Osteoblast (primary cell): ENCODE data around the gene RASIP1. TPM values are rescaled to one million over a fixed set of nuclear protein-coding genes. Genes with fewer than 3 reads are reported as not detected.
A peak's percentile ranks its signal among the peaks of the same experiment; 100 is the strongest.

Experiments used
- DNase-seq: peaks from one replicate; pipeline ENCODE4 v3.0.0; 2011; ENCODE audit warnings: low spot score, mixed read lengths; ENCODE audit not compliant: insufficient read length; ENCODE audit errors: missing footprints
- H2AFZ ChIP-seq: 2 replicates; pipeline ENCODE4 v1.6.0; 2011; ENCODE audit warnings: mild to moderate bottlenecking, low read length
- H3K27ac ChIP-seq: 2 replicates; pipeline ENCODE4 v1.5.1; 2011; ENCODE audit warnings: mild to moderate bottlenecking, low read depth, low read length, moderate library complexity
- H3K27me3 ChIP-seq: 2 replicates; pipeline ENCODE4 v1.6.0; 2012; ENCODE audit warnings: mild to moderate bottlenecking, control low read depth, inconsistent platforms, low read length, moderate library complexity; ENCODE audit not compliant: insufficient read depth
- H3K36me3 ChIP-seq: 2 replicates; pipeline ENCODE4 v1.5.1; 2011; ENCODE audit warnings: mild to moderate bottlenecking, low read length, control low read depth, moderate library complexity; ENCODE audit not compliant: insufficient read depth
- H3K4me1 ChIP-seq: 2 replicates; pipeline ENCODE4 v1.5.1; 2011; ENCODE audit warnings: mild to moderate bottlenecking, low read length, control low read depth, moderate library complexity; ENCODE audit not compliant: insufficient read depth
- H3K4me2 ChIP-seq: 2 replicates; pipeline ENCODE4 v1.6.0; 2011; ENCODE audit warnings: mild to moderate bottlenecking, low read length; ENCODE audit not compliant: insufficient read depth
- H3K4me3 ChIP-seq: fragments of 200-600 bp; sonication (generic); 3 replicates; pipeline ENCODE4 v1.5.1; 2012; ENCODE audit warnings: mild to moderate bottlenecking, low read length, inconsistent platforms; ENCODE audit not compliant: insufficient read depth
- H3K79me2 ChIP-seq: 2 replicates; pipeline ENCODE4 v1.6.0; 2012; ENCODE audit warnings: mild to moderate bottlenecking, low read length, control low read depth, inconsistent platforms; ENCODE audit not compliant: insufficient read depth
- H3K9me3 ChIP-seq: 2 replicates; pipeline ENCODE4 v1.5.1; 2011; ENCODE audit warnings: low read depth, low read length, control low read depth
- H4K20me1 ChIP-seq: 2 replicates; pipeline ENCODE4 v1.6.0; 2012; ENCODE audit warnings: mild to moderate bottlenecking, low read length, control low read depth; ENCODE audit not compliant: insufficient read depth
- CTCF ChIP-seq: IDR thresholded peaks from 2 replicates; pipeline ENCODE4 v1.5.1; 2011; ENCODE audit warnings: mild to moderate bottlenecking, low read depth, low read length, moderate library complexity; ENCODE audit errors: extremely low read depth
- total RNA-seq: library from RNA; depleted of rRNA; stranded (reverse); fragments of >200 nt; gene quantifications from 2 replicates; pipeline ENCODE4 v1.2.3, GENCODE V29; 2012

The RASIP1 gene
- total RNA-seq, 1 donor = 3.6 TPM

DNA sequence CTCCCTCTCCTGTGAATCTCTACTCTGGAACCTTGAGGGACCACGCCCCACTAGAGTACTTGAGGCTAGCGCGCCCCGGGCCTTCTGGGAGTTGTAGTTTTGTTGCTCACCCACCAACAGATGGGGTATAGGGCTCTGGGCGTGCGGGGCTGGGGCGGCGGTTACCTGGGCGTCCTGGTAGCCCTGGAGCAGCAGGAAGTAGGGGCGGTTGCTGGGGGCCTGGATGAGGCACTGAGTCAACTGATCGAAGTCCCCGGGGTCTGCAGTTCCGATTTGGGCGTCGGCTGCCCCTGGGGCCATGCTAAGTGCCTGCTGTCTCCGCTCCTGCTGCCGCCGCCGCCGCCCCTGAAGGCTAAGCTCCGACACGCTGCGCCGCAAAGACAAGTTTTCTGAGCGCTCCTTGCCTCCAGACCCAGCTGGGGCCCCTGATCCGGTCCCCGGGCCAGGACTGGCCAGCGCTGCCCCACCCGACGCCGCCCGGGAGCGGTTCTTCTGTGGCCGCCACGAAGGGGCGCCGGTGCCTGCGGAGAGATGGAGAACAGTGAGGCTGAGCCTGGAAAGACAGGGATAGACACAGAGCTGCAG, 5.3 kb downstream of the RASIP1 start:
- no peaks in the 10 kb centered on the region for H3K4me1 ChIP-seq
- no peaks in the 10 kb centered on the region for H3K36me3 ChIP-seq
- no peaks in the 10 kb centered on the region for H3K79me2 ChIP-seq
- peak; percentile 82 for DNase-seq
- H3K4me2 ChIP-seq = no peak overlapping the region
- no peak for TF ChIP-seq CTCF
- peaks cover 29% of the 10 kb centered on the region for H3K27me3 ChIP-seq
- no peaks in the 10 kb centered on the region for H4K20me1 ChIP-seq
- H3K9me3 ChIP-seq = no peaks in the 10 kb centered on the region
- H3K4me3 ChIP-seq = no peak overlapping the region
- H2AFZ ChIP-seq = peak overlapping the region; percentile 29
- no peak overlapping the region for H3K27ac ChIP-seq

GRCh38 chr19:48734625-48735024, 5.8 kb downstream of the RASIP1 start:
- DNase-seq = no peak
- no peak overlapping the region for H3K27ac ChIP-seq
- H3K4me2 ChIP-seq = no peak overlapping the region
- H4K20me1 ChIP-seq = no peaks in the 10 kb centered on the region
- H3K36me3 ChIP-seq = no peaks in the 10 kb centered on the region
- H2AFZ ChIP-seq = no peak overlapping the region
- no peaks in the 10 kb centered on the region for H3K79me2 ChIP-seq
- H3K4me1 ChIP-seq = no peaks in the 10 kb centered on the region
- H3K4me3 ChIP-seq = no peak overlapping the region
- no peak for TF ChIP-seq CTCF
- no peaks in the 10 kb centered on the region for H3K9me3 ChIP-seq
- H3K27me3 ChIP-seq = peaks cover 25% of the 10 kb centered on the region

DNA sequence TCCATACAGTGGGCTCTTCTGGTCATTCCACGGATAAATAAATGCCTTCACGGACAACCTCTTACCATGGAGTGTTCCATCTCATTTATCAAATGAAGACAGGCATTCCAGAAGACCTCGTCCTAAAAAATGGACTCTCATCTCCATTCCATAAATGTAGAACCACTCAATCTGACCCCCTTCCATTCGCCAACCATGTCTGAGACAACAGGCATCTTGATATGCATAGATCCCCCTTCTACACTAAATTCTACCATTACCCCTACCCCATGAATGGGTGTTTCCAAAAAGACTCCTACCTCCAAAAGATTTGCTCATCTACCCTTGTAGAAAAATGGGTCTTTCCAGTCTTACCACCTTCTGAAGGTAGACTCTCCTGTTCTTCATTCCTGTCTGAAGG, 9.0 kb downstream of the RASIP1 start:
- no peak for TF ChIP-seq CTCF
- H3K9me3 ChIP-seq = no peaks in the 10 kb centered on the region
- H4K20me1 ChIP-seq = no peaks in the 10 kb centered on the region
- no peaks in the 10 kb centered on the region for H3K79me2 ChIP-seq
- peaks cover 14% of the 10 kb centered on the region for H3K27me3 ChIP-seq
- no peaks in the 10 kb centered on the region for H3K4me1 ChIP-seq
- no peak overlapping the region for H2AFZ ChIP-seq
- DNase-seq = peak; percentile 63
- no peaks in the 10 kb centered on the region for H3K36me3 ChIP-seq
- H3K27ac ChIP-seq = no peak overlapping the region
- no peak overlapping the region for H3K4me3 ChIP-seq
- no peak overlapping the region for H3K4me2 ChIP-seq

- Histone ChIP-seq H3K79me2 (no peaks in the 10 kb centered on the region), H3K27me3 (peaks cover 4% of the 10 kb centered on the region), H4K20me1 (no peaks in the 10 kb centered on the region), H3K36me3 (peaks cover 3% of the 10 kb centered on the region), H3K4me3 (peak overlapping the region; percentile 68), H3K9me3 (no peaks in the 10 kb centered on the region), H3K27ac (no peak overlapping the region), H3K4me2 (peak overlapping the region; percentile 53), H2AFZ (peak overlapping the region; percentile 35), H3K4me1 (peaks cover 11% of the 10 kb centered on the region)
- peak; percentile 90 for DNase-seq
- TF ChIP-seq CTCF = no peak
Measured at GRCh38 chr19:48728911-48729664, 11.3 kb downstream of the RASIP1 start.
